ENCODE measurements around the gene CYB5R3.

DNA sequence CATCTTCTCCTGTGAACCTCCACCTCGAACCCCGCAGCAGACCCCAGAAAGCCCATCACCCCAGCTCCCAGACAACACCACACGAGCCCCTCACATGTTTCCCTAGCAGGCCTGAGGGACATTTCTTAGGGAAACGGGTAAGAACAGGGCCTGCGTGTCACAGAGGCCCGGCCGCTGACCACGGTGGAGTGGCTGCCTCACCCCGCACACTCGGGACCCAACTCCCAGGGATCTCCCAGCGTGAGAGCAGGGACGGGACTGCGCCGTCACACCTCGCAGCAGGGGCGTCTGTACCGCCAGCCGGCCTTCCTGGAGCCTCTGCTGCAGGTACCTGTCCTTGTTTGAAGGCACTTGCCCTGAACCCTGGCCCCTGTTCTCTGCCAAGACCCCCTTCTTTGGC lies 19.0 kb downstream of the CYB5R3 start:
- TF ChIP-seq, protein P1, sequence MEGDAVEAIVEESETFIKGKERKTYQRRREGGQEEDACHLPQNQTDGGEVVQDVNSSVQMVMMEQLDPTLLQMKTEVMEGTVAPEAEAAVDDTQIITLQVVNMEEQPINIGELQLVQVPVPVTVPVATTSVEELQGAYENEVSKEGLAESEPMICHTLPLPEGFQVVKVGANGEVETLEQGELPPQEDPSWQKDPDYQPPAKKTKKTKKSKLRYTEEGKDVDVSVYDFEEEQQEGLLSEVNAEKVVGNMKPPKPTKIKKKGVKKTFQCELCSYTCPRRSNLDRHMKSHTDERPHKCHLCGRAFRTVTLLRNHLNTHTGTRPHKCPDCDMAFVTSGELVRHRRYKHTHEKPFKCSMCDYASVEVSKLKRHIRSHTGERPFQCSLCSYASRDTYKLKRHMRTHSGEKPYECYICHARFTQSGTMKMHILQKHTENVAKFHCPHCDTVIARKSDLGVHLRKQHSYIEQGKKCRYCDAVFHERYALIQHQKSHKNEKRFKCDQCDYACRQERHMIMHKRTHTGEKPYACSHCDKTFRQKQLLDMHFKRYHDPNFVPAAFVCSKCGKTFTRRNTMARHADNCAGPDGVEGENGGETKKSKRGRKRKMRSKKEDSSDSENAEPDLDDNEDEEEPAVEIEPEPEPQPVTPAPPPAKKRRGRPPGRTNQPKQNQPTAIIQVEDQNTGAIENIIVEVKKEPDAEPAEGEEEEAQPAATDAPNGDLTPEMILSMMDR (IDR thresholded peaks at IDR 0.05 in 8 of 11, conservative IDR thresholded peaks at IDR 0.05 in 3 of 11): no peak
- TF ChIP-seq POLR2AphosphoS5 (IDR thresholded peaks at IDR 0.05): peak in 1 of 3 donors; percentile 8
